LNCaP clone FGC (cell line): Measurements from ENCODE around the gene ORMDL3.

Experiments used
- DNase-seq: peaks from one replicate; pipeline ENCODE4 v3.0.0-alpha.2; 2011; ENCODE audit warnings: low read depth
- H3K4me3 ChIP-seq: 2 replicates; pipeline ENCODE4 v1.5.1; 2011; ENCODE audit warnings: mild to moderate bottlenecking, low read depth, low read length, control low read depth
- TF ChIP-seq, protein P1 (sequence below): IDR thresholded peaks from 2 replicates; pipeline ENCODE4 v1.5.1; 2012; ENCODE audit warnings: mild to moderate bottlenecking; ENCODE audit not compliant: control insufficient read depth, insufficient read depth; ENCODE audit errors: extremely low read depth

ORMDL3 gene

DNA sequence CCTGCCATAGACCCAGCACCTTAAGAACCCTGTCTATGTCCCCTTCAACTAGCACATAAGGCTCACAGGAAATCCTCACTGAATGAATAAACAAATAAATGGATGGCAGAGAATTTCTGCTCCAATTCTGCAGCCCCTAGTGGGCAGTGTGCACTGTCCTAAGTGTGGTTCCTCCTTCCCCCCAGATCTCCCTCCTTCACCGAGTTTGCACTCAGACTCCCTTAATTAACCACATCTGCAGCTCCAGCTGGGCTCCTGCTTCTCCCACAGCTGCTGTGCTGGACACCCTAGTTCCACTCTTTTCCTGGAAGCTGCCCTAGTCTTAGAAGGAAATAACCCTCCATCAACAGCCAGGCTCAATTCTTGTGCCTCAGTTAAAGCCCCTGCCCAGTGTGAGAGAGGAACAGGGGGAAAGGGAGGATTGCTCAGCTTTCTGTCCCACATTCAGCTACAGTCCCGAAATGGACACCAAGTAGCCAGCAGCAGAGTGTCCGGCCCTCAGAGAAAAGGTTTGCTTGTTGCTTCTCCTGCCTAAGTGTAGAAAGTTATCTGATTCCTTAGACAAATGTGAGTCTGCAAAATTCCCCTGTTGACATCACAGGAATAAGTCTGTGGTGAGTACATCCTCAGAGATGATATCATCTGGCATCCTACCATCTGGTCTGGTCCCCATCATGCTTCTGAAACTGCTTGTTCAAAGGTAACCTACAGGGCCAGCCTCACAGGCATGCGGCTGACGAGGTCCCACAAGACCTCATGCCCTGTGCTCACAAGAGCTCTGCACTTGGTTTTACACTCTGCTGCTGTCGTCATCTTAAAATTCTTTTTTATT, 12.4 kb upstream of the ORMDL3 start:
- TF ChIP-seq, protein P1, sequence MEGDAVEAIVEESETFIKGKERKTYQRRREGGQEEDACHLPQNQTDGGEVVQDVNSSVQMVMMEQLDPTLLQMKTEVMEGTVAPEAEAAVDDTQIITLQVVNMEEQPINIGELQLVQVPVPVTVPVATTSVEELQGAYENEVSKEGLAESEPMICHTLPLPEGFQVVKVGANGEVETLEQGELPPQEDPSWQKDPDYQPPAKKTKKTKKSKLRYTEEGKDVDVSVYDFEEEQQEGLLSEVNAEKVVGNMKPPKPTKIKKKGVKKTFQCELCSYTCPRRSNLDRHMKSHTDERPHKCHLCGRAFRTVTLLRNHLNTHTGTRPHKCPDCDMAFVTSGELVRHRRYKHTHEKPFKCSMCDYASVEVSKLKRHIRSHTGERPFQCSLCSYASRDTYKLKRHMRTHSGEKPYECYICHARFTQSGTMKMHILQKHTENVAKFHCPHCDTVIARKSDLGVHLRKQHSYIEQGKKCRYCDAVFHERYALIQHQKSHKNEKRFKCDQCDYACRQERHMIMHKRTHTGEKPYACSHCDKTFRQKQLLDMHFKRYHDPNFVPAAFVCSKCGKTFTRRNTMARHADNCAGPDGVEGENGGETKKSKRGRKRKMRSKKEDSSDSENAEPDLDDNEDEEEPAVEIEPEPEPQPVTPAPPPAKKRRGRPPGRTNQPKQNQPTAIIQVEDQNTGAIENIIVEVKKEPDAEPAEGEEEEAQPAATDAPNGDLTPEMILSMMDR: peak; percentile 30
- no peak overlapping the region for H3K4me3 ChIP-seq
- no peak for DNase-seq

- H3K4me3 ChIP-seq: no peak overlapping the region
- DNase-seq: no peak
- TF ChIP-seq, protein P1: no peak
Measured at GRCh38 chr17:39939106-39939505, 11.7 kb upstream of the ORMDL3 start.

- H3K4me3 ChIP-seq: no peak overlapping the region
- no peak for DNase-seq
- TF ChIP-seq, protein P1: no peak
Measured at GRCh38 chr17:39938140-39938869, 10.9 kb upstream of the ORMDL3 start.

GRCh38 chr17:39937447-39937846, 10.0 kb upstream of the ORMDL3 start:
- no peak for DNase-seq
- TF ChIP-seq, protein P1: no peak

DNA sequence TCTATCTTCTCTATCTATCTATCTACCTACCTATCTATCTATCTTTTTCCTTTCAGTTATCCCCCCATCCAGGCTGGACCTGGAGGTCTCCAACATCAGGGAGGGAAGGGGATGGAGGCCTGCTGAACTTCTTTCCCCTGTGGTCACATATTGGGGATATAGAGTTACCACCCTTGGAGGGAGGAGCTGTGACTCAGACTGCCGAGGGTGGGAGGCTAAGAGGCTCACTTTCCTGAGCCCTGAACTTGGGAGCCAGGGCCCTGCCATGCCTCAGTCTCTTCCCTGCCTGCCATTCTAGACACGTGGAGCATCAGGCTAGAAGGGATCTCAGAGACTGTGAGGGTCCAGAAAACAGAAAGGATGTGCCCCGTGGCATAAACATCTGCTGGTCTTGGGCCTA, 8.5 kb upstream of the ORMDL3 start:
- TF ChIP-seq, protein P1: no peak
- no peak for DNase-seq
- no peak overlapping the region for H3K4me3 ChIP-seq

More at GRCh38 chr17:39937447-39937846, 10.0 kb upstream of the ORMDL3 start:
- H3K4me3 ChIP-seq: no peak overlapping the region

- DNase-seq: peak; percentile 13
Measured at GRCh38 chr17:39934324-39934723, 6.9 kb upstream of the ORMDL3 start.

More at GRCh38 chr17:39934324-39934723, 6.9 kb upstream of the ORMDL3 start:
- H3K4me3 ChIP-seq: no peak overlapping the region
- TF ChIP-seq, protein P1: no peak
